Measurements from ENCODE around the gene KIT. TPM values are rescaled to one million over a fixed set of nuclear protein-coding genes. Genes with fewer than 3 reads are reported as not detected.

KIT gene
- 0.01 to 0.03 TPM (median 0.01 TPM) in 3 replicates for polyA plus RNA-seq
- 0.07 TPM for polyA plus RNA-seq (2011; ENCODE audit: low read depth)
- polyA plus RNA-seq (2011; cell fraction: cytosol; rRNA removed): 0.02 and 0.03 TPM in 2 replicates
- 0.05 TPM in 1 of 2 replicates, not detected in the other for polyA plus RNA-seq (2011; cell fraction: nucleus; rRNA removed)
- polyA plus RNA-seq (2012; ENCODE audit: low replicate concordance): not detected in 2 replicates
- polyA minus RNA-seq: not detected in 3 replicates
- polyA minus RNA-seq (2011; cell fraction: cytosol; rRNA and poly(A)+ RNA removed): not detected
- polyA minus RNA-seq (2011; cell fraction: nucleus; rRNA and poly(A)+ RNA removed): not detected in 2 replicates

GRCh38 chr4:54657551-54658251 is at the start of gene KIT:
Gene KIT, plus strand, starts transcription at chr4:54657957. Its CDS starts 58 bp downstream, at chr4:54658015.
- Histone ChIP-seq H3K36me3 (ENCODE audit: control insufficient read depth in 2 of 2, extremely low read depth in 1 of 2, insufficient read depth in 2 of 2, low read length in 2 of 2) (no peaks in the 10 kb centered on the region), H3K79me2 (ENCODE audit: control insufficient read depth, insufficient read depth, low read length) (no peaks in the 10 kb centered on the region), H3K9me1 (ENCODE audit: control insufficient read depth, extremely low read depth, insufficient read depth, low read length) (no peaks in the 10 kb centered on the region), H3K27ac (ENCODE audit: control insufficient read depth, insufficient read depth, low read length) (no peak within 1 kb of the TSS), H3K27me3 (ENCODE audit: control insufficient read depth, extremely low read depth, insufficient read depth, low read length) (peaks cover 40% of the 10 kb centered on the region), H2AFZ (ENCODE audit: control insufficient read depth, low read length) (peak within 1 kb of the TSS; percentile 63), H3K4me2 (ENCODE audit: control insufficient read depth, extremely low read depth, insufficient read depth, low read depth, low read length) (peak within 1 kb of the TSS; percentile 95), H3K9me3 (ENCODE audit: control insufficient read depth, low read depth, low read length) (no peaks in the 10 kb centered on the region), H3K4me3 (ENCODE audit: control insufficient read depth in 2 of 3, extremely low read depth in 1 of 3, insufficient read depth in 2 of 3, low read depth in 1 of 3, low read length in 3 of 3) (peak within 1 kb of the TSS; percentile 38 to 68 (median 65)), H3K4me1 (ENCODE audit: control insufficient read depth, extremely low read depth, insufficient read depth, low read length) (peaks cover 37% of the 10 kb centered on the region), H4K20me1 (ENCODE audit: control insufficient read depth, extremely low read depth, insufficient read depth, low read length) (no peaks in the 10 kb centered on the region), H3K9ac (ENCODE audit: control insufficient read depth, extremely low read depth, insufficient read depth, low read length) (no peak within 1 kb of the TSS)
- no peak for DNase-seq (ENCODE audit: low read depth, low spot score)
- dilution Hi-C loops (cut with MboI; ENCODE audit: extremely low pct_ligation_motif_present, low sequenced_read_pairs): no loop called here
- TF ChIP-seq CTCF (optimal IDR thresholded peaks at IDR 0.05 in 1 of 3, IDR thresholded peaks at IDR 0.05 in 1 of 3, conservative IDR thresholded peaks at IDR 0.05 in 1 of 3; ENCODE audit: extremely low read depth in 1 of 3, insufficient read depth in 2 of 3, low read length in 3 of 3): no peak
- TF ChIP-seq EZH2 (IDR thresholded peaks at IDR 0.05; ENCODE audit: low read length): peak; percentile 87
- no peak for FAIRE-seq

- Histone ChIP-seq H3K4me2 (ENCODE audit: control insufficient read depth, extremely low read depth, insufficient read depth, low read depth, low read length) (no peak overlapping the region), H3K4me3 (ENCODE audit: control insufficient read depth in 2 of 3, extremely low read depth in 1 of 3, insufficient read depth in 2 of 3, low read depth in 1 of 3, low read length in 3 of 3) (no peak overlapping the region), H3K27me3 (ENCODE audit: control insufficient read depth, extremely low read depth, insufficient read depth, low read length) (no peaks in the 10 kb centered on the region), H3K4me1 (ENCODE audit: control insufficient read depth, extremely low read depth, insufficient read depth, low read length) (no peaks in the 10 kb centered on the region), H3K36me3 (ENCODE audit: control insufficient read depth in 2 of 2, extremely low read depth in 1 of 2, insufficient read depth in 2 of 2, low read length in 2 of 2) (no peaks in the 10 kb centered on the region), H4K20me1 (ENCODE audit: control insufficient read depth, extremely low read depth, insufficient read depth, low read length) (no peaks in the 10 kb centered on the region), H2AFZ (ENCODE audit: control insufficient read depth, low read length) (no peak overlapping the region), H3K9ac (ENCODE audit: control insufficient read depth, extremely low read depth, insufficient read depth, low read length) (no peak overlapping the region), H3K9me3 (ENCODE audit: control insufficient read depth, low read depth, low read length) (no peaks in the 10 kb centered on the region), H3K9me1 (ENCODE audit: control insufficient read depth, extremely low read depth, insufficient read depth, low read length) (no peaks in the 10 kb centered on the region), H3K27ac (ENCODE audit: control insufficient read depth, insufficient read depth, low read length) (no peak overlapping the region), H3K79me2 (ENCODE audit: control insufficient read depth, insufficient read depth, low read length) (no peaks in the 10 kb centered on the region)
- no peak for DNase-seq (ENCODE audit: low read depth, low spot score)
- dilution Hi-C loops (cut with MboI; ENCODE audit: extremely low pct_ligation_motif_present, low sequenced_read_pairs): no loop called here
- no peak for FAIRE-seq
- TF ChIP-seq EZH2 (IDR thresholded peaks at IDR 0.05; ENCODE audit: low read length) (no peak), CTCF (optimal IDR thresholded peaks at IDR 0.05 in 1 of 3, IDR thresholded peaks at IDR 0.05 in 1 of 3, conservative IDR thresholded peaks at IDR 0.05 in 1 of 3; ENCODE audit: extremely low read depth in 1 of 3, insufficient read depth in 2 of 3, low read length in 3 of 3) (no peak)
Observed at GRCh38 chr4:54609310-54609709, 48.4 kb upstream of the KIT start.

Measured in keratinocyte (primary cell).